Effector CD4-positive, alpha-beta T cell (primary cell): ENCODE data around the gene PDE7B.
"Not testable (repeated sequence)": the region's sequence is repeated elsewhere in the genome, so short reads cannot be mapped to it uniquely, and the experiment has no call there.

Experiments
- DNase-seq: peaks from one replicate; pipeline ENCODE4 v3.0.0-alpha.2; 2020

Gene PDE7B

DNA sequence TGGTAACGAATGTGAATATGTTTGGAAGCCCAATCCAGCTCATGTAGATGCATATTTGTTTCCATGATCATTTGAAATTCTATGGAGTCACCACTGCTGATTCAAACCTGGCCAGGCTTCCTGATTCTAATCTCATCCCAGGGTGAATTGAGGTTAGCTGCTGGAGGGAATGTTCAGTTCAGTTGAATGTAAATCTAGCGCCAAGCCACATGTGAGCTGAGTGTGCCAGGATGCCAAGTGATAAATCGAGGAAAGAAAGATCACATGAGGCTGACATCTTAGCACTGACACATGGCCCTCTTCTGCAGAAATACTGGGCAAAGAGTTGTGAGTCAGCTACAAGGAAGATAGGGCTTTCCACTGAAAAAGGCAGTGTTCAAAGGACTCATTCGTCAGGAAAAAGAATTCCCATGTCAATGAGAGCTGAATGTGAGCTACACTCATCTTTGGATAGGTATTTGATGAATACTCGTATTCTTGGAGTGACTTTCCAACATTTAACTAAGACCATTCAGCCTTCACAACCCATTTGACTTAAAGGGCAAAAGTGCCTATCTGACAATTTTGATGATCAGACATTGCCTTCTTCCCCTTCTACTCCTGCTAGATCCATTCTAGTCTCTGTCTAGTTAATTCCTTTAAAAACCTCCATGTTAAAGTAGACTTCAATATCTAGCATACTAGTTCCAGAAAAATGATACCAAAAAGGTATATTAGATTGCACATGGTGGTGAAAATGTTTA, 226.5 kb downstream of the PDE7B start:
- no peak for DNase-seq

DNA sequence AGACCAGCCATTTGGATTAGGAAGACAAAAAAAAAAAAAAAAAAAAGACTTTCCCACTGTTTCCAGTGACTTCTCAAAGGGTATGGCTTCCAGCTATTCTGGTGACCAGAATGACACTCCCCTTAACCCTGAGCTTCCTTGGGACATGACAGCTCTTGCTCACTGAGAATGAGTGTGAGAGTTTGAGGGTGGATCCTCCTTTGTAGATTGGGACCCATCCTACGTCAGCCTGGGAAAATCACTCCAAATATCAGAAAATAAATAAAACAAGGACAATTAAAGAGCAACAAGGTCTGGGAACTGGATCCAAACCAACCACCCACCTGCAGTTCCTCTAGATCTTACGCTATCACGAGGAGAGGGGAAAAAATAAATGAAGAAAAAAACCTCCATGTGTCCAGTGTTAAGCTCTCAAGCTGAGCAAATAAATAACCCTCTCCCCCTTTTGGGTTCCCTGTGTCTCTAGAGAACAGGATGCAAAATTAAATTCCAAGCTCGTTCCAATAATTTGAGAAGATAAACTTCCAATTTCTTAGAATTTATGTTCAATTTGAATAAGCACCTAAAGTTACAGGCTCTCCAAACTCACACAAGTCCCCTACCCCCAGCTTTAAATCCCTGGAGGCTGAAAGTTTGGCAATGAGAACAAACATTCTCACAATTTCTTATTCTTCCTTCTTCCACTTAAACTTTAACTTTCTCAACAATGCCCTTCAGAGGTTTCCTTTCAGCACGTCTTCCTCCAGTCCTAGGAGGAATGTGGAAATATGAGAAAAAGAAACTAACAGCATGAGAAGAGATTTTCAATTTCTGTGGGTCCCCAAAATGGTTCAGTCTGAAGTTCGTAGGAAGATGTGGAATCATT, 228.4 kb downstream of the PDE7B start:
- DNase-seq = no peak

DNA sequence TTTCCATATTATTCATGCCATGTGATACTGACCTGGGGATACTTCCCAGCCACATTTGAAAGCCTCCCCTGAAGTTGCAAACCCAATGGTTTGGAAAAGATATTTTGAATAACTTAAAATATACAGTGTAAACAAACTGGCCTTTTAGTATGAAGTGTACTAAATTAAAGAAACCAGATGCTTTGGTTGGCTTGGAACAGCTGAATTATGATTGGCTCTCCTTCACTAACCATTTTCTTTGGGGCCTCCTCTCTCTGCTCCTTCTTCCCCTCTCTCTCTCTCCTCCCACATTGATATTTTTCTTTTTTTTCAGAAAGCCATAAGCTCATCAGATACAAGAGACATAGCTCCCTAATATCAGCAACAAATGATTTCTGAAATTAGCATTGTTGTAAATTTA, 232.0 kb downstream of the PDE7B start:
- DNase-seq = no peak

DNA sequence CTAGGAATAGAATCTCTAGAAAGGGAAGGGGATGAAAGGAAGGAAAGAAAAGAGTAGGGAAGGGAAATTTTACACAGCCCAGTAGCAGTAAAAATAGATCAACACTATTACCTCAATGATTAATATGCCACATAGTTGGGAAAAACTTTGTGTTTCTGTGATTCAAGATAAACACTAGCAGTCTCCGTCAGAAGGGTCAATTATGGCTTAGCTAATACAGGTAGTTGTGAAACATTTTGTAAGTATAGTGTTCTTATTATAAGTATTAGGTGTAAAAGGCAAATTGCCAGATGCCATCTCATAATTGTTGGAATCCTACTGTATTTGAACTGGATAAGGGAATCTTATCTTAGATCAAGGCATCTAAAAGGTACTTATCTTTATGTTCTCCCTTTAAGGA, 232.9 kb downstream of the PDE7B start:
- no peak for DNase-seq

DNA sequence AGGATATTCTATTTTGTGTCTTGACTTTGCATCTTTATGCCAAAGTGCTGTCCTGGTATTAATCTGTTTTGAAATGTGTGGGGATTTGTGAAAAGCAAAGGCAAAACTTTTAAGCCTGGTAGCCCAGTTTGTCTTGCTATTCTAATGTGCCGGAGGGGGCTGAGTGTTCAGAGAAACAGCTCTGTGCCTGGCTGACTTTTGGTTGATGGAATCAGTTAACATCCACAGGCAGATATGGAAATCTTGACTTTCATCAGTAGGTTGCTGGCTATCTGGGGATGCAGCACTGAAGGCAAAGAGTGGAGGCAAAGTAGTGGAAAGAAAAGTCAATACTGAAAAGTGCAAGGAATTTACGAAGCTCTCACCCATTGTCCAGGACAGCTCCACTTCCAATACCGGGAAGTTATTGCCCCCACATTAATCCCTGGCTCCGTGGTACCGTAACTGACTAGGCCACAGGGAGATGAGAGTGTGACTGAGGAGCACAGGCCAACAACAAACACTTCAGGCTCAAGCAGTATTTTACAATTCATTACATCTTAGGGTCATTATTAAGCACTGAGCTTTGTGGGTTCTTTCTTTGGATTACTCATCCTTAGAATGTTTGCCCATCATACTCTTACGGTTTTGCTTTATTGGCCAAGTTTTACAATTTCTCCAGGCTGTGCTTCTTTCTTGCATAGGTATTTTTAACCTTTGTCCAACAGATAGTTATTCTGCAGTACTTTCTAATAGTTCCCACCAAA, 234.0 kb downstream of the PDE7B start:
- DNase-seq = no peak

DNA sequence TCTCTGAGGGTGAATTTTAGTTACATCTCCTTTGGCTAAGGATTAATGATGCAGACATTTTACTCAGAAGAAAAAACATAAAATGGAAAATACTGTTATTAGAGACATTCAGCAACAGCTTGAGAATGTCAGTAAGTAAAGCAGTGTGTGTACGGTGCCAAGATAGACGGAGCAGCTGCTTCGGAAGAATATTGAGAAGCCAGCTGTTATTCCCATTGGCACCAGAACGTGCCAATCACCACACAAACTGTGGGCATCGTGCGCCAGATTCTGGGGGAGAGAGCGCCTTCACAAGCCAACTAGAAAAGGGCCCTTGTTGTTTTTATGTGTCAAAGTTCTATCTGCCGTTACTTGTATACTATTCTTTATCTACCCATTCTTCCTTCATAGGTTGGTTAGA, 235.2 kb downstream of the PDE7B start:
- DNase-seq = no peak

DNA sequence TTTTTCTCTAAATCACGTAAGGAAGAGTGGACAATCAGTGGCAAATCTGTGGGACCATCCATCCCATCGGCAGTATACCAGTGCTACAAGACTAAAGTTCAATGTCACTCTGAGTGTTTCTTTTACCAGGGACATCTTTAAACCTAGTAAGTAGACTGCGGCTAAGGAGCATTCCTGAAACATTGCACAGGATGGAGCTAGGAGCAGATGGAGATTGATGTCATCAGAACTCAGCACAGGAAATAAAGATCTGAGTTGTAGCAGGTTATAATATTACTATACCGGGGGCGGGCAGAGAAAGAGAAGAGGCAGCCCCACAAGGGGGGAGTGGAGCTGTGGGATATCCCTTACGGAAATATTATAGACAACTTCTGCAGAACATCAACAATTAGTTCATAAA, 236.5 kb downstream of the PDE7B start:
- DNase-seq = no peak

DNA sequence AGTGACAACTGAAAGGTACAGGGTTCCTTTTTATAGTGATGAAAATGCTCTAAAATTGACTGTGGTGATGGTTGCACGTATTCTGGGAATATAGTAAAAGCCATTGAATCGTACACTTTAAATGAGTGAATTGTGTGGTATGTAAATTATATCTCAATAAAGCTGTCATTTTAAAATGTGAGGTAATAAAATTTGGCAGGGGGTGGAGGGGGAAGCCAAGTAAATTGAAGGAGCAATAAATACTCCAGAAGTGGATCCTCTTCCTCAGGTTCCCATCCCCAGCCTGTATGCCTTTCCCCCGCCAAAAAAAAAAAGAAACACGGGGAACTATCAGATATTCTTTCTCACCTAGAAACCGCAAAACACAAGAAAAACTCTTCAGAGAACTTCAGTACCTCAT, 237.2 kb downstream of the PDE7B start:
- DNase-seq = no peak

DNA sequence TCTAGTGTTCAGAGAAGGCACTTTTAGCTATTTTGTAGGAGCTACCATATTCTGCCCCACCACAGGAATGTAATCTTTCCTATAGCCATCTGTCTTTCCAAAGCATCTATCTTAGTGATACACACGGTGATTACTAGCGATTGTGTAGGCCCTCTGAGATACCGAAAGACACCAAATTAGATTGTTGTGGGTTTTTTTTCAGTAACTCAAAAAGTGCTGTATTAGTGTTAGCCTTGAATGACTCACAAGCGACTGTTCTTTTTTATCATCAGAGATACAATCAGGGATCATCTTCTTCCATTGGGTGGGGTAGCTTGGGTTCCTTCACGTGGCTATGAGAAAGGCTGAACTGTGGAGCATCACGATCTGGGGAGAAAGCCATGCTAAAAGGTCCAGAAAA, 238.4 kb downstream of the PDE7B start:
- DNase-seq = no peak

DNA sequence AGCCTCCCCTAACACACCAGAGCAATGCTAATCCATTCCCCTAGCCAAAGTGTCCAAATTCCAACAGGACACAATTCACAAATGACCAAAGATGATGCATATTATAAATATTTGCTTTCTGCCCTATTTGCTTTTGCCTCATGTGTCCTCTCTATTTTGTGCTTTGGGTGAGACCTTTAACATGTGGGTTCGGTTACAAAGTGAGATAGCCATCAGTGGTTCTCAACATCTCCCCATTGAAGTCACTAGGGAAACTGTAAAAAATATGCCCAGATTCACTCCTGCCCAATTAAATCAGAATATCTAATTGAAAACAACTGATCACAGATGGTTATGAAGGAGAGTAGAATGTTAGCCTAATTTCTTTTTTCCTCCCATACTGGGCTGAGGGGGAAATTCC, 239.4 kb downstream of the PDE7B start:
- no peak for DNase-seq

DNA sequence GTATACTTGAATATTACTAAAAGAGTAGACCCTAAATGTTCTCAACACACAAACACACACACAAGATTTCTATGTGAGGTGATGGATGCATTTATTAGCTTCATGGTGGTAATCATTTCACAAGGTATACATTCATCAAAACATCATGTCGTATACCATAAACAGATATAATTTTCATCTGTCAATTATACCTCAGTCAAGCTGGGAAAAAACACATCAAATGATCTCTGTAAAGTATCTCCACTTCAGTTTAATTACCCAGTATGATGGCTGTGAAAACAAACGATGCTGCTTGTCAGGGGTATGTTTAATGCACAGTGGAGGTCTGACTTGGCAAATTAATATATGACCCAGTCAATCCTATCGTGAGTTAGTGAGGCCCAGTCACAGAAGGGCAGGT, 241.4 kb downstream of the PDE7B start:
- no peak for DNase-seq

DNA sequence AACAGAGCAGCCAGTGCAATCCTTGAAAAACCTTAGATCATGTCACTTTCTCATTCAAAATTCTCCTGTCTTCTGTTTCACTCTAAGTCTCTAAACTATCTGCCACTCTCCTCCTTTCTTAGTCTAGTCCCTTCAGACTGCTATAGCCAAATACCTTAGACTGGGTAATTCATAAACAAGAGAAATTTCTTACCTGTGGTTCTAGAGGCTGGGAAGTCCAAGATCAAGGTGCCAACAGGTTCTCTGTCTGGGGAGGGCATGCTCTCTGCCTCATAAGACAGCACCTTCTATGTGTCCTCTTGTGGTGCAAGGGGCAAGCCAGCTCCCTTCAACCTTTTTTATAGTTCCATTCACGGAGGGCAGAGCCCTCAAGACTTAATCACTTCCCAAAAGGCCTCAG, 242.3 kb downstream of the PDE7B start:
- no peak for DNase-seq

DNA sequence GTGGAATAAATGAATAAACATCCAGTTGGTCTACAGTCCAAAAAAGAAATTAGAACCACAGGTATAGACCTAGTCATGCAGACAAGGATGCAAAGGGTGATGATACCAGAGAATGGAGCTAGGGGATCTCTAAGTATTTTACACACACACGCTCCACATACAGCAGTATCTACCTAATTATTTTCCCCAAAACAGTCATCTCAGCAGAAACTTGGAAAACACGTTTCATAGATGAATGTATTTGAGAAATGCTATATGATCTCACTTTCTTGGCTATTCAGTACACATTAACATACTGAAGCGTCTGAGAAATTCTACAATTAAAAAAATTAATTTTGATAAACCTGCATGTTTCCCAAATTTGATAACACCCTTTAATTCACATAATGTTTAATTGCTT, 243.3 kb downstream of the PDE7B start:
- DNase-seq = no peak

DNA sequence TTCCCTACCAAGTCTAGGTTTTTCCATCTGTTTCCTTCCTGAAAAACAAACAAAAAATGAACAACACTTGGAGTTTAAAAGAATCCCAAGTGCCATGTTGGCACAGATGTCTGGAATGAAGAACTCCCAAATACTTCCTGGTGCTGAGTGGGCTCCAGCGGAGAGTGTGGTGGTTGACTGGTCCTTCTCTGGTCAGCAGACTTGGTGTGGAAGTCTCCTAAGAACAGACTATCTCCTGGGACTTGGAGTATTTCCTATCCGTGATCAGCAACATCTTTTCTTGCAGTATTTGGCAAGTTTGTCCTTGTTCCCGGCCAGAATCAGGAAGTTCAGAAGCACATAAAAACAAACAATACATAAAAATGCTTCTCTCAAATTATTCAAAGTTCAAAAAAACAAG, 244.5 kb downstream of the PDE7B start:
- DNase-seq = no peak

DNA sequence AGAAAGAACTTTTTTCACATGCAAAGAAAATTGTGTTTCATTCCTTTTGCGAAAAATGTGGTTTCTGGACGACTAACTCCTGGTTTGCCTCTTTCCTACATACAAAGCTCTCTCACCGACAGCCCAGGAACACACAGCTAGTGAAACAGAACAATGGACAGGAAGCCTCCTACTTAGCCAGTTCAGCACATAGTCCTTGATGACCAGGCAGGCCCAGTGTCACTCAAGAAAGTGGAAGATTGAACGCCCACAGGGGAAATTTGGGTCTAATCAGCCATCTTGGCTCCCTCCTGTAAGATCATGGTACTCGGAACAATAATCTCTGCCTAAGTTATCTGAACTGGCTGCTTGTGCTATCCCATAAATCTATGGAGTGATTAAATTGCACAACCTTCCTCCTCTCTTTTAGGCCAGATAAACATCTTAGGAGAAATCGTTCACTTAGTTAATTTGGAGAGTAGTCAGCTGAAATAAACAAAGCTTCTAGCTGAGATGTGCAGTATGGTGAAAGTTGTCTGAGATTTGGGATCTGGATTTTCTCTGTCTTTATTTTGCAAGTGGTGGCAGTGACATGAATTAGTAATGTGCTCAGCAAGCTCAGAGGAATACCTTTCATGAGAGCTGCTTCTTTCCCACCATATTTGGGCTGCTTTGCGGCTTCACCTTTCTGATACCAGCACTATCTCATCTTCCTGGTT, 251.6 kb downstream of the PDE7B start:
- no peak for DNase-seq

DNA sequence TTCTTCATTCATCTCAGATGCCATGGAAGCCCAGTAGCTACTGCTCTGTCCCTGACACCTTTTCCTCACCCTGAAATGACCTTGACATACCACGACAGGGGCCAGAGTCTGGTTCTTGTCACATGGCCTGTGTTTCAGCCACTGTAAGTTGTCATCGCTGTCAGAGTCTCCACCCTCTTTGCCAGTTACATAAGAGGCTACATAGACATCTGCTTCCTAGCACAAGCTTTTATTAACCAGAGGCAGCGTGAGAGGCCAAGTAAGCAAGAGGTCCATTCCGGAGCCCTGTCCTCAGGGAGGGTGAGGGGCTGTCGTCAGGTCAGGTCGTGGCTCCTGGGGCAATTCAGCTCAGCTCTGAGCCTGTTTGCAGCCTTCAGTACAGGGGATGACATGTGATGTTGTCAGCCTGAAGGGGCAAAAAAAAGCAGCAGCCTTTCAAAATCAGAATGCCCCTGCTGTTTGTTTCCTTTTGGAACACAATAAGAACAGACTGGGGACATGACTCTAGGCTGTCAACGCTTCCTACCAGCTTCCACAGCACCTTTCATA, 252.3 kb downstream of the PDE7B start:
- DNase-seq = no peak

DNA sequence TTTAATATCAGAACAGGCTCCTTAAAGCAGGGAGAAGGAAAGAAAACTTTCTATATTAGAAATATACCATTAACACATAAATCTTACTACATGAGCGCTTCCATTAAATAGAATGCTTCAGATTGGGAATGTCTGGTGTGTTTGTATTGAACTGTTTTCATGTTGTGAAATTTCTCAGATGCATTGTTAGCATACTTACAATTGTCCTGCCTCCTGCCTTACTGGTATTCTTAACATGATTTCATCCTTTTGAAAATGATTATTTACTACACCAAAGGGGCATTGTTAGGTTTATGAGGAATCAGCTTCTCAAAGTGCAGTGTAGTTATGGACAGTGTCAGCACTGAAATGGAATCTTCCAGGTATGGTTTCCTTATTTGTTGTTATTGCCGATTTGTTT, 253.1 kb downstream of the PDE7B start:
- DNase-seq = no peak

DNA sequence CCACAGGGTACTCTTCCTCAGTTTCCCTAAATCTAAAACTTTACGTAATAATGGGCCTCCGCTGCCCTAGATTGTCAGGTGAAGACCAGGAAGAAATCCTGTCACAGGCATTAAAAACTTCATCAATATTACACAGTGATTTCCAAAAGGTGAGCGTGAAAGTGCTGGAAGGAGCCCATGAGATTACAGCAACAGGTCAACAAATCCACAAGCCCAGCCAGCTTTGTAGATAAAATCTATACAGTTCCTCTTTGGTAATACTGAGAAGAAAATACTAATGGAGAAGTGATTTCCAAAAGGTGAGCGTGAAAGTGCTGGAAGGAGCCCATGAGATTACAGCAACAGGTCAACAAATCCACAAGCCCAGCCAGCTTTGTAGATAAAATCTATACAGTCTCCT, 254.3 kb downstream of the PDE7B start:
- DNase-seq = not testable (repeated sequence)

DNA sequence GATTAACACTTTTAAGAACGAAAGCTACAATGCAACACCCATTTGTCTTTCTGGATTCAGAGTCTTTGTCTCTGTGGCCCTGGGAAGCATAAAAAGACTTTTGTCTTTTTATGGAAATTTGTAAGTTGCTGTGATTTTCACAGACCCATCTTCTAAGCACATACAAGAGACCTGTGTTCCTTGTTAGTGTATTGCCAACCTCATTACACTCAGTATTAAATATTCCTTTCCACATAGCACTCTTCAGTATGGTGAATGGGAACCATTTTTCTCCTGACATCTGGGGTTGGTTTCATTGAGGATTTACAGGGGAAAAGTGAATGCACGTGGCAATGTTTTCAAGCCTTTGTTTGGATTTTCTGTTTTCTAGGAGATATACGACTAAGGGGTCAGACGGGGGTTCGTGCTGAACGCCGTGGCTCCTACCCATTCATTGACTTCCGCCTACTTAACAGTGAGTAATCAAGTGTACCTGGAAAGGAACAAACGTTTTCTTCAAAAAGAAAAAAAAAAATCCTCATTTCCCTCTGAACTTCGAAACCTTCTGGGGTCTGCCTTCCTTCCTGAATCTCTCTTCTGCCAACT, 257.0 kb downstream of the PDE7B start:
- DNase-seq = no peak

DNA sequence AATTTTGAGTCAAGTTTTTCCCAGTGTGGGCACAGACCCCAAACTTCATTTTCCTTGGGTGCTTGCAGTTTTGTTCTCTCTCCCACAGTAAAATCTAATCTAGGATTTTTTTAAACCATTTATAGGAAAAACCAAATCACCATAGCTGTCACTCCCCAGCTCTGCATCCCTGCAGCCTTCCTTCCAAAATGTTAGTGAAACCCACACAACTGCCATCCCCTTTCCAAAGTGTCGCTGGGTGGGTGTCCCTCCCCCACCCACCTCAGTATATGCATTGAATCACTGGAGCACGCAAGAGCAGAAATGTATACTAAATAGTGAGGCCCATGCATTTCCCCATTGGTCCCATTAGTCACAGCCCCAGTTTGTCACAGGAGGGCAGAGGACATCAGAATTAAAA, 260.3 kb downstream of the PDE7B start:
- DNase-seq = no peak

DNA sequence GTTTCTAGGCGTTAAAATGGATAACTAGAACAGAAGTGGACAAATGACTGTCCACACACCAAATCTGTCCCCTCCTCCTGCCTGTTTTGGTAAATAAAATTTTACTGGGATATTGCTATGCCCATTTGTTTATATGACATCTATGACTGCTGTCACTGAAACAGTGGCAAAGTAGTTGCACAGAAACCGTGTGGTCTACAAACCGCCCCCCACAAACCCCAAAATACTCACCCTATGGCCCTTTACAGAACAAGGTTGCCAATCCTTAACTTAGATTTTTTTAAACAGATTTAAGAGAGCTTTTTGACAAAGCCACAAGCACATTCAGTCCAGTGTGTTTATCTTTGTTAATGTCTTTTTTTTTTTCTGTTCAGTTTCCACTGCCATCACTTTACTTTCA, 260.8 kb downstream of the PDE7B start:
- DNase-seq = no peak

DNA sequence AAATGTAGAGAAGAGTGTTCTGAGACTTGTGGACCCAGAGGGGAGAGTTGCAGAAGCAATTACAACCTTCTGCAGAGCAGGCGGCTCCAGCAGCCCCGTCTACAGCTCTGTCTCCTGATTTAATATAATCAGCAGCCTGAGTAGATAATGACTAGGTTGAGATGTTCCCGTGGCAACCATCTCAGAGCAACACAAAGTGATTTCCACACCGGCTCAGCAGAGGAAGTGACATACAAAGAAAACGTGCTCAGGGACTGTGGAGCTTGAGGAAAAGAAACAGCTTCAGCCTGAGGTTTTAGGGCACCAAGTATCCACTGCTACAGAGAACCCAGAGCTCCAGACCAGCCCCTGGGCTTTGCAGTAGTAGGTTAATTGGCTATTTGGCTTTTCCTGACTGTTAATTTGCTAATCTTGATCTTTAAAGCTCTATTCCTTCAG, 262.3 kb downstream of the PDE7B start:
- no peak for DNase-seq
